ENCODE measurements around the gene MUC6. TPM values are rescaled to one million over a fixed set of nuclear protein-coding genes. Genes with fewer than 3 reads are reported as not detected.

The MUC6 gene
- total and polyA plus RNA-seq, 2 donors (not counting 3 experiments of a cell fraction or from before 2014, with no cell fraction given), result not detected

- Histone ChIP-seq H3K4me2 (ENCODE audit: insufficient read depth, low read length) (no peak overlapping the region), H3K36me3 (ENCODE audit: control insufficient read depth in 2 of 2, extremely low read depth in 1 of 2, insufficient read depth in 2 of 2, low read length in 2 of 2) (no peaks in the 10 kb centered on the region), H3K9me1 (replicated peaks; ENCODE audit: control insufficient read depth, extremely low read depth, insufficient read depth, low read length) (no peaks in the 10 kb centered on the region), H3K4me1 (ENCODE audit: control insufficient read depth, extremely low read depth, insufficient read depth, low read length) (no peaks in the 10 kb centered on the region), H3K79me2 (ENCODE audit: control insufficient read depth, insufficient read depth, low read length) (no peaks in the 10 kb centered on the region), H2AFZ (ENCODE audit: low read depth, low read length) (no peak overlapping the region), H3K4me3 (replicated peaks in 1 of 3; ENCODE audit: insufficient read depth in 1 of 3, low read depth in 1 of 3, low read length in 3 of 3) (no peak overlapping the region), H3K9me3 (replicated peaks; ENCODE audit: control insufficient read depth, insufficient read depth, low read length) (no peaks in the 10 kb centered on the region), H4K20me1 (replicated peaks; ENCODE audit: control insufficient read depth, extremely low read depth, insufficient read depth, low read length) (no peaks in the 10 kb centered on the region), H3K9ac (replicated peaks; ENCODE audit: extremely low read depth, insufficient read depth, low read length) (no peak overlapping the region), H3K27me3 (ENCODE audit: control insufficient read depth in 2 of 2, insufficient read depth in 2 of 2, low read length in 2 of 2) (no peaks in the 10 kb centered on the region), H3K27ac (ENCODE audit: insufficient read depth, low read depth, low read length) (no peak overlapping the region)
- FAIRE-seq (no peak), DNase-seq (ENCODE audit: low read depth, low spot score) (no peak)
- TF ChIP-seq MAX (IDR thresholded peaks at IDR 0.05; ENCODE audit: insufficient read depth, insufficient read length) (no peak), POLR2A (IDR thresholded peaks at IDR 0.05; ENCODE audit: low read depth, low read length) (no peak), MYC (IDR thresholded peaks at IDR 0.05; ENCODE audit: low read depth, low read length) (no peak), JUN (IDR thresholded peaks at IDR 0.05; ENCODE audit: borderline replicate concordance, insufficient read depth, insufficient read length, low read depth) (no peak), FOS (IDR thresholded peaks at IDR 0.05; ENCODE audit: borderline replicate concordance, insufficient read depth, low read length) (no peak), CTCF (IDR thresholded peaks at IDR 0.05; ENCODE audit: extremely low read depth in 1 of 2, insufficient read depth in 1 of 2, low read depth in 1 of 2, low read length in 2 of 2) (no peak), EZH2 (IDR thresholded peaks at IDR 0.05; ENCODE audit: borderline replicate concordance, low read depth, low read length, severe bottlenecking) (no peak), GATA2 (IDR thresholded peaks at IDR 0.05; ENCODE audit: insufficient read depth, insufficient read length, low read depth, low read length) (no peak), POLR2AphosphoS5 (IDR thresholded peaks at IDR 0.05; ENCODE audit: insufficient read depth, low read depth, low read length) (no peak)
- intact Hi-C loops (cut with micrococcal nuclease), result no loop called here
- CTCF ChIA-PET, result no interaction called here
- dilution Hi-C loops (cut with MboI; ENCODE audit: extremely low pct_ligation_motif_present, low sequenced_read_pairs), result no loop called here
- POLR2A ChIA-PET, result no interaction called here
- BruUV-seq (replicated peaks), result no TSS peak
Measured at GRCh38 chr11:1030556-1030955, 6.0 kb downstream of the MUC6 start.
